Neural crest cell (in vitro differentiated cells): ENCODE data around the gene ZNF423. TPM values are rescaled to one million over a fixed set of nuclear protein-coding genes. Genes with fewer than 3 reads are reported as not detected.

Experiments used
- DNase-seq: peaks from one replicate; pipeline ENCODE4 v3.0.0; 2021; ENCODE audit warnings: low read depth, mixed read lengths, low spot score
- H3K27ac Mint-ChIP-seq: one replicate; pipeline ENCODE4 v1.8.0; 2021; ENCODE audit warnings: mild to moderate bottlenecking, mixed read lengths; ENCODE audit not compliant: unreplicated experiment
- H3K27me3 Mint-ChIP-seq: 2 replicates; pipeline ENCODE4 v1.8.0; 2021; ENCODE audit warnings: low read depth, mild to moderate bottlenecking, mixed read lengths
- H3K36me3 Mint-ChIP-seq: 2 replicates; pipeline ENCODE4 v1.8.0; 2021; ENCODE audit warnings: low read depth, mild to moderate bottlenecking, mixed read lengths
- H3K4me1 Mint-ChIP-seq: 2 replicates; pipeline ENCODE4 v1.8.0; 2021; ENCODE audit warnings: mixed read lengths
- H3K4me3 Mint-ChIP-seq: one replicate; pipeline ENCODE4 v1.8.0; 2021; ENCODE audit warnings: mild to moderate bottlenecking, mixed read lengths
- H3K9me3 Mint-ChIP-seq: 2 replicates; pipeline ENCODE4 v1.8.0; 2021; ENCODE audit warnings: mixed read lengths
- CTCF ChIP-seq: fragments of 200-600 bp; sonication (generic); conservative IDR thresholded peaks from 2 replicates; pipeline ENCODE4 v1.5.0; 2021; ENCODE audit warnings: antibody characterized with exemption, mild to moderate bottlenecking
- total RNA-seq: library from RNA; stranded (reverse); gene quantifications from 2 replicates; pipeline ENCODE4 v1.2.1, GENCODE V29; 2021

The ZNF423 gene
- total RNA-seq, 1 donor from 2014 or later = 55.4 TPM

GRCh38 chr16:49497466-49497865, 358.4 kb downstream of the ZNF423 start:
- no peaks in the 10 kb centered on the region for H3K27me3 Mint-ChIP-seq
- peaks cover 3% of the 10 kb centered on the region for H3K36me3 Mint-ChIP-seq
- H3K9me3 Mint-ChIP-seq = no peaks in the 10 kb centered on the region
- no peak overlapping the region for H3K27ac Mint-ChIP-seq
- no peak overlapping the region for H3K4me3 Mint-ChIP-seq
- H3K4me1 Mint-ChIP-seq = peaks cover 7% of the 10 kb centered on the region
- no peak for DNase-seq
- TF ChIP-seq CTCF = no peak

DNA sequence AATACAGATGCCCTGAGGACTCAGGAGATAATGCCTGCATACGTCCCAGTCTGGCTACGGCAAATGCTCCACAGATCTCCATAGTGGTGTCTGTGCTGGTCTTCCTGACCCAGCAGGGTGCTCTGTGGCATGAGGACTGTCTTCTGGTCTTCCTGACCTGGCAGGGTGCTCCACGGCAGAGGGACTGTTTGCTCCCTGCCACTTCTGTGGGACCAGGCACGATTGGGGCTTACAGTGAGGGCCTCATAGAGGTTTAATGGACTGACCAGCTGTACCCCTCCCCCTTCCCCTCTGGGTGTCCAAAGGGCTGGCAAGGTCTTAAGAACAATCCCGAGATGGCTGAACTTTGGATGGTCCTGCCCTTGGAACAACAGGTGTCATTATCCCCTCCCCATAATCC, 359.3 kb downstream of the ZNF423 start:
- H3K4me3 Mint-ChIP-seq = no peak overlapping the region
- H3K27ac Mint-ChIP-seq = peak overlapping the region; percentile 62
- DNase-seq = no peak
- H3K4me1 Mint-ChIP-seq = peaks cover 7% of the 10 kb centered on the region
- no peaks in the 10 kb centered on the region for H3K27me3 Mint-ChIP-seq
- peaks cover 3% of the 10 kb centered on the region for H3K36me3 Mint-ChIP-seq
- H3K9me3 Mint-ChIP-seq = no peaks in the 10 kb centered on the region
- TF ChIP-seq CTCF = no peak

DNA sequence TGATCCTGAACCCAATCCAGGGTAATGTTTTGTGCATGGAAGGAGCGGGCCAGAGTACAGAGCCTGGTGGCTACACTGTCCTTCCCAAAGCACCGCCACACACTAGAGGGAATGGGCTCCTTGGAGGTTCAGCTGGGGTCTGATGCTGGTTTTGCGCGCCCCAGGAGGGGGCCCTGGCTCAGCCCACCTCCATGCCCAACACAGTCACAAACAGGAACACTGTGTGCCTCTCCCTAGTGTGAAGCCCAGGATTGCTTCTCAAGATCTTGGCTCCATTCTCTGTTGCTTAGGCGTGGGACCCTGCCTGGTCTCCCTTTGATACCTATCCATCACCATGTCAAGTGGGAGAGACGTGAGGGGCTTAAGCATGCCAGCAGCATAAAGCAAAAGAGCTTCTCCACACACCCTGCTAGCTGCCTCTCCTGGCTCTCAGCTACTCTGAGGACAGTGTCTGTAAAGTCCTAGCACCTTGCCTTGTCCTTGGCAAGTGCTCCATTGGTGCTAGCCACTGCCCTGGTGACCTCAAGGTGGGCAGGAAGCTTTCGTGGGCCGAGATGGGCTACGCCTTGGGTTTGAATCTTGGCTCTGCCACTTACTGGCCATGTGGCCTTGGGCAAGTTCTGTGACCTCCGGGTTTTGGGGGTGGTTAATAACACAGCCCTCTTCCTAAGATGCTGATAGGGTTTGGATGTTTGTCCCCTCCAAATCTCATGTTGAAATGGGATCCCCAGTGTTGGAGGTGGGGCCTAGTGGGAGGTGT, 360.1 kb downstream of the ZNF423 start:
- peaks cover 16% of the 10 kb centered on the region for H3K4me1 Mint-ChIP-seq
- H3K27me3 Mint-ChIP-seq = no peaks in the 10 kb centered on the region
- no peak overlapping the region for H3K4me3 Mint-ChIP-seq
- TF ChIP-seq CTCF = no peak
- peak overlapping the region; percentile 50 for H3K27ac Mint-ChIP-seq
- H3K9me3 Mint-ChIP-seq = no peaks in the 10 kb centered on the region
- no peak for DNase-seq
- H3K36me3 Mint-ChIP-seq = peaks cover 3% of the 10 kb centered on the region

DNA sequence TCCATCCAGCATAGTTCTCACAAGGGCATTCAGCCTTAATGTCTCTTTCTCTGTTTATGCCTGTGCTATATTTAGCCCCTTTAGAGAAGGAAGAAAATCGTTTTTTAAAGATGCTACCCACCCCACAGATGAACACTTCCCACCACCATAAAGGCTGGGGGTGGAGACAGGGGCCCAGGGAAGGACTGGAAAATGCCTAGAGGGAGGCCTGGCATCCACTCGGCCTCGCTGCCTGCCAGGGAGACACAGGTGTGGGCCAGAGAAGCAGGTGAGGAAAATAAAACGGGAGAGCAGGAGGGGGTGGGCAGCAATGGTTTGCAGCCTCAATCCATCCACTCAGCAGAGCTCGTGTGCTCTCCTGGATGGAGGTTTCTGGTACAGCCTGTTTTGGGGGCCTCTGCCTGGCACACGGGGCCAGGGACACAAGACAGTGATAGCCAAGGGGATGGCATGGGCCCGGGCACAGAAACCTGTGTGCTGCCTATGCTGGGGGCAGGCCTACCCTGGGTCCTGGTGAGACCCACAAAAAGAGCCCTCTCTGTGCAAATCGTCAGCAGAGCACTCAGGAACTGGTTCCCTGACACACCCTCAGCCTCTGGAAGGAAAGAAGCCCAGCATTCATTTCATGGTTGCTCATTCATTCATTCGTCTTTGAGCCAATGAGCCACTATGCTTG, 360.9 kb downstream of the ZNF423 start:
- no peak for TF ChIP-seq CTCF
- peak overlapping the region; percentile 92 for H3K27ac Mint-ChIP-seq
- H3K4me1 Mint-ChIP-seq = peaks cover 16% of the 10 kb centered on the region
- no peaks in the 10 kb centered on the region for H3K9me3 Mint-ChIP-seq
- no peak for DNase-seq
- H3K4me3 Mint-ChIP-seq = no peak overlapping the region
- H3K27me3 Mint-ChIP-seq = no peaks in the 10 kb centered on the region
- peaks cover 3% of the 10 kb centered on the region for H3K36me3 Mint-ChIP-seq

- Mint-ChIP-seq H3K4me1 (peaks cover 16% of the 10 kb centered on the region), H3K4me3 (no peak overlapping the region), H3K27ac (no peak overlapping the region)
These were observed 361.4 kb downstream of the ZNF423 start for GRCh38 chr16:49494474-49494873.

More at GRCh38 chr16:49494474-49494873, 361.4 kb downstream of the ZNF423 start:
- TF ChIP-seq CTCF = no peak
- H3K9me3 Mint-ChIP-seq = no peaks in the 10 kb centered on the region
- no peak for DNase-seq
- H3K27me3 Mint-ChIP-seq = no peaks in the 10 kb centered on the region
- peaks cover 3% of the 10 kb centered on the region for H3K36me3 Mint-ChIP-seq
